ENCODE measurements around the gene RALGPS1.

The RALGPS1 gene

DNA sequence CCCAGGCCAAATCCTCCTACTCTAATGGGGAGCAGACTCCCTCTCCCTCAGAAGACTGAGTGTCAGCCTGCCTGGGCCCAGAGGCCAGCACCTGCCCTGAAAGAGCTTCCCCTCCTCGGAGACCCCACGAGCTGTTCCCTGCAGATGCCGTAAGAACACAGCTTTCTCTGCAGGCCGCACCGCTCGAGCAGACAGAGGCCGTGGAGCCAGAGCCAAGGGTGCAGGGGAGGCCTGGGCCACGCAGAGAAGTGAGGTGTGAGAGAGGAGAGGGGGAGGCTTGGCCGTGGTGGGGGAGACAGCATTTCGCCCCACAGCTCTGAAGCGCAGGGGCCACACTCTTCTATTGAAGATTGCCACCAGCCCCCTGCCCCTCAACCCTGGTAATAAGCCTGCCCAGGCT lies 287.1 kb downstream of the RALGPS1 start:
- no peak for DNase-seq (ENCODE audit: low read depth)
- no peak overlapping the region for H3K4me3 ChIP-seq (ENCODE audit: low read length)
- TF ChIP-seq, protein P1, sequence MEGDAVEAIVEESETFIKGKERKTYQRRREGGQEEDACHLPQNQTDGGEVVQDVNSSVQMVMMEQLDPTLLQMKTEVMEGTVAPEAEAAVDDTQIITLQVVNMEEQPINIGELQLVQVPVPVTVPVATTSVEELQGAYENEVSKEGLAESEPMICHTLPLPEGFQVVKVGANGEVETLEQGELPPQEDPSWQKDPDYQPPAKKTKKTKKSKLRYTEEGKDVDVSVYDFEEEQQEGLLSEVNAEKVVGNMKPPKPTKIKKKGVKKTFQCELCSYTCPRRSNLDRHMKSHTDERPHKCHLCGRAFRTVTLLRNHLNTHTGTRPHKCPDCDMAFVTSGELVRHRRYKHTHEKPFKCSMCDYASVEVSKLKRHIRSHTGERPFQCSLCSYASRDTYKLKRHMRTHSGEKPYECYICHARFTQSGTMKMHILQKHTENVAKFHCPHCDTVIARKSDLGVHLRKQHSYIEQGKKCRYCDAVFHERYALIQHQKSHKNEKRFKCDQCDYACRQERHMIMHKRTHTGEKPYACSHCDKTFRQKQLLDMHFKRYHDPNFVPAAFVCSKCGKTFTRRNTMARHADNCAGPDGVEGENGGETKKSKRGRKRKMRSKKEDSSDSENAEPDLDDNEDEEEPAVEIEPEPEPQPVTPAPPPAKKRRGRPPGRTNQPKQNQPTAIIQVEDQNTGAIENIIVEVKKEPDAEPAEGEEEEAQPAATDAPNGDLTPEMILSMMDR (conservative IDR thresholded peaks at IDR 0.05; ENCODE audit: low read length): no peak

- TF ChIP-seq, protein P1 (conservative IDR thresholded peaks at IDR 0.05; ENCODE audit: low read length): no peak
Measured at GRCh38 chr9:127202461-127203169, 288.0 kb downstream of the RALGPS1 start.

DNA sequence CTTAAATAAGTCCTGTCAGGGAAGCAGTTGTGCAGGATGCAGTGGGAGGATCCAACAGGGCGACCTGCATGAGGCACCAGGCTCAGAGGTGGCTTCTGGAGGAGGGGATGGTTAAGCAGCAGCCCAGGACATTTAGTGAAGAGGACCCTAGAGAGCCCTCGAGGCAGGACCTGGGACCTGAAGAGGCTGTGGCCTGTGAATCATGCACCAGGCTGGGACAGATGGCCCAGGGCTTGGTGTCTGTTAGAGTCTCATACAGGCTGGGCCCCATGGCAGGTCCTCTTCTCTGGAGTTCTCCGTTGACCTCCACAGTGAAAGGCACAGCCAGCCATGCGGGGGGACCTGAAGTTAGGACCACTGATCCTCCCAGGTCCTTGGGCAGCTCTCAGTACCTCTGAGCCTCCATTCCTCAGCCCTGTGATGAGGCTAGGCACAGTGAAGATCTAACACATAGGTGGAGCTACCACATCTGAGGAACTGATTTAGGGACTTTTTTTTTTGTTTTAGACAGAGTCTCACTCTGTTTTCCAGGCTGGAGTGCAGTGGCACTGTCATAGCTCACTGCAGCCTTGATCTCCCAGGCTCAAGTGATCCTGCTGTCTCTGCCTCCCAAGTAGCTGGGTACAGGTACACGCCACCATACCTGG lies 289.2 kb downstream of the RALGPS1 start:
- no peak overlapping the region for H3K4me3 ChIP-seq (ENCODE audit: low read length)
- DNase-seq (ENCODE audit: low read depth): no peak
- TF ChIP-seq, protein P1 (conservative IDR thresholded peaks at IDR 0.05; ENCODE audit: low read length): no peak

More at GRCh38 chr9:127202461-127203169, 288.0 kb downstream of the RALGPS1 start:
- peak; percentile 59 for DNase-seq (ENCODE audit: low read depth)
- H3K4me3 ChIP-seq (ENCODE audit: low read length): no peak overlapping the region

DNA sequence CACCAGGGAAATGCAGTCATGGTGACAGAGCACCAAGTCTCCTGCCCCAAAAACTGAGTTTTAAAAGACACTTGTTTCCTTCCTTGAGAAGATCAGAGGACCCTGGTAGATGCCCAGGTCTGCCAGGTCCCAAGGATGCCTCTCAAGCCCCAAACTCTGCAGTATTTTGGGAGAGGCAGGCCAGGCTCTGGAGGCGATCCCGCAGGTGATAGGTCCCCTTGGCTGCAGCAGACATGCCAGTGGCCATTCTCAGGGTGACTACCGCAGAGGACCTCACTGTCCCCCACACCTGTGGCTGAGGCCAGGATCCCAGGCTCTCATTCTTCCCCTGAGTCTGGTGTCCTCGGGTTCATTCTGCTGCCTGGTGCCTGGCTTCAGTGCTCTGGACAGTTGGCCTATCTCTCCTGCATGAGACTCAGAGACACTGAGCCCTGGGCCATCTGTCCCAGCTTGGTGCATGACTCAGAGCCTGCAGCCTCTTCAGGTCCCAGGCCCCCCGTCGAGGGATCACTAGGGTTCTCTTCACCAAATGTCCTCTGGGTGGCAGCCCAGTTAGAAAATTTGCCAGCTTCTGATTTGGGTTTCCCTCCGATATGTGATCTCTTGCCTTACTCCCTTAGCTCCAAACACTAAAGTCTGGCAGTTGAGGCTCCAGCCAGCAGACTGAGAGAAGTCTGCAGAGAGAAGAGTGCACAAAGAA lies 290.3 kb downstream of the RALGPS1 start:
- peak; percentile 52 for DNase-seq (ENCODE audit: low read depth)
- TF ChIP-seq, protein P1 (conservative IDR thresholded peaks at IDR 0.05; ENCODE audit: low read length): peak; percentile 37
- no peak overlapping the region for H3K4me3 ChIP-seq (ENCODE audit: low read length)

DNA sequence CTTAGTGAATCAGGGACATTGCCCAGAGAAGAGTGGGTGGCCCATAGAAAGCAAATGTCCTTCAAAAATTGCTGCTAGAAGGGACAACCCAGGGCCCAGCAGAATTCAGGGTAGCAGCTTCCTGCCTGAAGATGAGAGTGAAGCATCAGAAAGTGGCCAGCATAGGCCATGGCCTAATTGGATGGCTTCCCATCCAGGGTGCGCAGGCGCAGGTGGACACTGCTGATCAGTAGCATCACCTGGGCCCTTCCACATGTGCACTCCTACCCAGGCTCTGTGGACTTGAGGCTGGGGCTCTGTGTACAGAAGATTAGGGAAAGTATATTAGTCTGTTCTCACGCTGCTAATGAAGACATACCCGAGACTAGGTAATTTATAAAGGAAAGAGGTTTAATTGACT lies 291.4 kb downstream of the RALGPS1 start:
- DNase-seq (ENCODE audit: low read depth): no peak
- TF ChIP-seq, protein P1 (conservative IDR thresholded peaks at IDR 0.05; ENCODE audit: low read length): no peak
- H3K4me3 ChIP-seq (ENCODE audit: low read length): no peak overlapping the region

DNA sequence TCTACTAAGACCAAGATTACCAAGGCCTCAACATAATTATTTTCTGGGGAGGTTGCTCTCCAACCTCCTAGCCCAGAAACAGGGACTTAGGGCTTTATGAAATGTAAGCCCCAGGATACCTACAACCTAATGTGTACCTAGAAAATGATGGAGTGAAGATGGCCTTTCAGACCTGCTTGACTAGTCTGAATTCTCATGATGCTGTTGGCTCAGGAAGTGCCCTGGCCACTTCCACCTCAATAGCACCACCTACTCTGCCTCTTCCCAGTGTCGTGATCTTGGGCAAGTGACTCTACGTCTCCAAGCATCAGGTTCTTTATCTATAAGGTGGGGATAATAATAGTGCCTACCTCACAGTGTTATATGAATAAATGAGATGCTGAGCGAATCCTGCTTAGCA lies 292.1 kb downstream of the RALGPS1 start:
- H3K4me3 ChIP-seq (ENCODE audit: low read length): no peak overlapping the region
- TF ChIP-seq, protein P1 (conservative IDR thresholded peaks at IDR 0.05; ENCODE audit: low read length): no peak
- DNase-seq (ENCODE audit: low read depth): no peak
